IMR-90 (cell line): ENCODE data around the gene S100A4. TPM values are rescaled to one million over a fixed set of nuclear protein-coding genes. Genes with fewer than 3 reads are reported as not detected.

ENCODE experiments used
- ATAC-seq: fragments of 200-7000 bp; cut with Tn5 transposase; 2 replicates; pipeline ENCODE4 v1.9.1; 2020; ENCODE audit warnings: low read depth, mild to moderate bottlenecking, moderate library complexity
- BruUV-seq: library from RNA; stranded (reverse); fragments of 400-500 nt; replicated peaks from 2 replicates; lab custom pipeline; 2021; lab: Mats Ljungman, UMichigan
- CTCF ChIA-PET: fragments of 300-600 bp; formaldehyde crosslinking; extraction: SDS; loops from one replicate; lab custom pipeline; 2021; ENCODE audit warnings: antibody characterized with exemption; lab: Yijun Ruan, JAX
- POLR2A ChIA-PET: fragments of 300-600 bp; sonication (Branson Sonifier 250); formaldehyde crosslinking; loops from one replicate; lab custom pipeline; 2022; ENCODE audit warnings: antibody characterized with exemption; ENCODE audit not compliant: unreplicated experiment; lab: Charles Lee
- DNase-seq: peaks from one replicate; pipeline ENCODE4 v3.0.0; 2013
- H2AFZ ChIP-seq: replicated peaks from 2 replicates; pipeline ENCODE3; 2013; ENCODE audit warnings: low read length, mild to moderate bottlenecking; ENCODE audit not compliant: poor library complexity
- H2AK5ac ChIP-seq: 2 replicates; pipeline ENCODE4 v1.6.1; 2013; ENCODE audit warnings: low read depth, low read length, inconsistent platforms
- H2AK9ac ChIP-seq: replicated peaks from 2 replicates; pipeline ENCODE3; 2013; ENCODE audit warnings: mild to moderate bottlenecking, low read depth, low read length, moderate library complexity; ENCODE audit not compliant: poor library complexity
- H2BK120ac ChIP-seq: 2 replicates; pipeline ENCODE4 v1.6.1; 2013; ENCODE audit warnings: low read depth, low read length, inconsistent platforms
- H2BK15ac ChIP-seq: 3 replicates; pipeline ENCODE4 v1.6.1; 2013; ENCODE audit warnings: low read depth, low read length, inconsistent platforms
- H2BK20ac ChIP-seq: 2 replicates; pipeline ENCODE4 v1.6.1; 2013; ENCODE audit warnings: low read depth, mild to moderate bottlenecking, inconsistent platforms, low read length, moderate library complexity
- H2BK5ac ChIP-seq: 2 replicates; pipeline ENCODE4 v1.6.1; 2013; ENCODE audit warnings: mild to moderate bottlenecking, low read depth, low read length, inconsistent platforms; ENCODE audit not compliant: poor library complexity, severe bottlenecking
- H3K14ac ChIP-seq: replicated peaks from 2 replicates; pipeline ENCODE4 v1.6.1; 2013; ENCODE audit warnings: low read depth, low read length, inconsistent platforms
- H3K18ac ChIP-seq: 2 replicates; pipeline ENCODE4 v1.6.1; 2013; ENCODE audit warnings: low read depth, low read length, control low read depth
- H3K23ac ChIP-seq: 2 replicates; pipeline ENCODE4 v1.6.1; 2013; ENCODE audit warnings: low read depth, low read length, inconsistent platforms
- H3K27ac ChIP-seq: 2 replicates; pipeline ENCODE4 v1.5.1; 2013; ENCODE audit warnings: mild to moderate bottlenecking, control low read depth, low read length; ENCODE audit not compliant: insufficient read depth
- H3K27me3 ChIP-seq: 2 replicates; pipeline ENCODE4 v1.6.1; 2013; ENCODE audit warnings: low read length; ENCODE audit not compliant: control insufficient read depth, insufficient read depth
- H3K36me3 ChIP-seq: 2 replicates; pipeline ENCODE4 v1.6.1; 2013; ENCODE audit warnings: low read length, mixed read lengths; ENCODE audit not compliant: control insufficient read depth, insufficient read depth
- H3K4ac ChIP-seq: 2 replicates; pipeline ENCODE4 v1.6.1; 2013; ENCODE audit warnings: low read depth, low read length, inconsistent platforms
- H3K4me1 ChIP-seq: 2 replicates; pipeline ENCODE4 v1.6.1; 2013; ENCODE audit warnings: low read length, mixed read lengths; ENCODE audit not compliant: control insufficient read depth, insufficient read depth
- H3K4me2 ChIP-seq: 2 replicates; pipeline ENCODE4 v1.6.1; 2013; ENCODE audit warnings: low read depth, mild to moderate bottlenecking, control low read depth, low read length, moderate library complexity
- H3K4me3 ChIP-seq: 2 replicates; pipeline ENCODE4 v1.5.1; 2013; ENCODE audit warnings: low read depth, mild to moderate bottlenecking, control low read depth, low read length, moderate library complexity; ENCODE audit not compliant: insufficient read depth
- H3K56ac ChIP-seq: 2 replicates; pipeline ENCODE4 v1.6.1; 2013; ENCODE audit warnings: low read length, inconsistent platforms; ENCODE audit not compliant: insufficient read depth; ENCODE audit errors: extremely low read depth
- H3K79me1 ChIP-seq, 2 experiments: 2 replicates each; pipeline ENCODE4 v1.6.1; 2013; ENCODE audit warnings: low read length in 2 of 2, inconsistent platforms in 1 of 2, low read depth in 1 of 2
- H3K9ac ChIP-seq: 2 replicates; pipeline ENCODE4 v1.6.1; 2013; ENCODE audit warnings: low read depth, low read length, control low read depth
- H3K9me1 ChIP-seq: 2 replicates; pipeline ENCODE4 v1.6.1; 2013; ENCODE audit warnings: low read length, inconsistent platforms; ENCODE audit not compliant: insufficient read depth
- H3K9me3 ChIP-seq: 2 replicates; pipeline ENCODE4 v1.6.1; 2013; ENCODE audit warnings: low read length; ENCODE audit not compliant: control insufficient read depth, insufficient read depth
- H4K20me1 ChIP-seq: 2 replicates; pipeline ENCODE4 v1.6.1; 2013; ENCODE audit warnings: low read length, inconsistent platforms; ENCODE audit not compliant: insufficient read depth
- H4K5ac ChIP-seq: 2 replicates; pipeline ENCODE4 v1.6.1; 2013; ENCODE audit warnings: mild to moderate bottlenecking, low read depth, low read length, control low read depth
- H4K8ac ChIP-seq, 2 experiments: 2 replicates each; pipeline ENCODE4 v1.6.1; 2013; ENCODE audit warnings: low read depth in 2 of 2, low read length in 2 of 2, control low read depth in 1 of 2, inconsistent platforms in 1 of 2
- H4K91ac ChIP-seq: 2 replicates; pipeline ENCODE4 v1.6.1; 2013; ENCODE audit warnings: low read depth, low read length, inconsistent platforms; ENCODE audit not compliant: insufficient read depth
- BHLHE40 ChIP-seq: fragments of 150-350 bp; IDR thresholded peaks from 2 replicates; pipeline ENCODE4 v1.6.1; 2016; ENCODE audit warnings: mild to moderate bottlenecking, low read depth, low read length
- CHD1 ChIP-seq: IDR thresholded peaks from 2 replicates; pipeline ENCODE4 v1.6.1; 2012; ENCODE audit warnings: low read depth, low read length, improper control_type of control experiment
- ELK1 ChIP-seq: fragments of 150-350 bp; IDR thresholded peaks from 2 replicates; pipeline ENCODE4 v1.6.1; 2016; ENCODE audit warnings: low read depth, mild to moderate bottlenecking, low read length, moderate library complexity, borderline replicate concordance
- FOS ChIP-seq: fragments of 150-350 bp; IDR thresholded peaks from 2 replicates; pipeline ENCODE4 v1.6.1; 2016; ENCODE audit warnings: low read depth, low read length
- MAFK ChIP-seq: IDR thresholded peaks from 2 replicates; pipeline ENCODE4 v1.6.1; 2012; ENCODE audit warnings: low read depth, low read length, improper control_type of control experiment
- MAZ ChIP-seq: IDR thresholded peaks from 2 replicates; pipeline ENCODE4 v1.6.1; 2012; ENCODE audit warnings: low read depth, mild to moderate bottlenecking, low read length, improper control_type of control experiment, moderate library complexity, borderline replicate concordance
- MXI1 ChIP-seq: IDR thresholded peaks from 2 replicates; pipeline ENCODE4 v1.6.1; 2012; ENCODE audit warnings: low read depth, mild to moderate bottlenecking, low read length, moderate library complexity, borderline replicate concordance
- NFE2L2 ChIP-seq: fragments of 150-350 bp; IDR thresholded peaks from 2 replicates; pipeline ENCODE4 v1.6.1; 2016; ENCODE audit warnings: low read depth, mild to moderate bottlenecking, low read length
- RAD21 ChIP-seq: IDR thresholded peaks from 2 replicates; pipeline ENCODE4 v1.6.1; 2012; ENCODE audit warnings: low read length, improper control_type of control experiment
- RCOR1 ChIP-seq: IDR thresholded peaks from 2 replicates; pipeline ENCODE4 v1.6.1; 2012; ENCODE audit warnings: mild to moderate bottlenecking, low read length, improper control_type of control experiment; ENCODE audit not compliant: insufficient replicate concordance
- RFX5 ChIP-seq: IDR thresholded peaks from 2 replicates; pipeline ENCODE4 v1.8.0; 2012; ENCODE audit warnings: low read depth, mild to moderate bottlenecking, low read length, moderate library complexity
- SMC3 ChIP-seq: fragments of 150-350 bp; IDR thresholded peaks from 2 replicates; pipeline ENCODE4 v1.6.1; 2016; ENCODE audit warnings: low read depth, mild to moderate bottlenecking, antibody characterized with exemption, low read length, moderate library complexity
- WGBS, 2 experiments: methylation state at CpG; one replicate each; pipeline versions ENCODE4 v1.1.5 to v1.1.7; 2013; ENCODE audit warnings: missing lambda C conversion rate in 2 of 2; ENCODE audit not compliant: insufficient read length in 1 of 2; ENCODE audit errors: extremely low coverage in 2 of 2; 5-methylcytosine and 5-hydroxymethylcytosine counted together
- dilution Hi-C: fragments of 300-500 bp; cut with HindIII; formaldehyde crosslinking; loops from one replicate; pipeline ENCODE4 v1.14.3; 2018; ENCODE audit warnings: low sequenced_read_pairs; ENCODE audit not compliant: unreplicated experiment
- in situ Hi-C: fragments of 300-500 bp; cut with MboI; formaldehyde crosslinking; loops from 3 replicates; pipeline ENCODE4 v1.14.3; 2019; ENCODE audit warnings: low sequenced_read_pairs, inconsistent platforms, mixed read lengths
- intact Hi-C: fragments of 100-400 bp; cut with micrococcal nuclease; formaldehyde crosslinking; loops from 2 replicates; pipeline ENCODE4 v1.10.0; 2022
- polyA plus RNA-seq, 3 experiments: library from polyadenylated mRNA; depleted of rRNA; stranded (reverse); fragments of >200 nt; gene quantifications; 2 replicates each; pipeline ENCODE4 v1.2.3, GENCODE V29; 2012; ENCODE audit warnings: low replicate concordance in 1 of 3
- total RNA-seq: library from RNA; depleted of rRNA; stranded (reverse); fragments of >200 nt; gene quantifications from 2 replicates; pipeline ENCODE4 v1.2.3, GENCODE V29; 2012
- TF ChIP-seq, protein P1 (sequence below): fragments of 150-350 bp; IDR thresholded peaks from 2 replicates; pipeline ENCODE4 v1.6.1; 2017; ENCODE audit warnings: mild to moderate bottlenecking, antibody characterized with exemption, low read length, low read depth
- TF ChIP-seq, protein P2 (sequence below): conservative IDR thresholded peaks from 2 replicates; pipeline ENCODE4 v1.5.1; 2012; ENCODE audit warnings: mild to moderate bottlenecking, low read depth, low read length, improper control_type of control experiment

S100A4 gene
- total and polyA plus RNA-seq, 2 of the 4 experiments (the other 2 are of a cell fraction) = 5.6 to 16.6 TPM

GRCh38 chr1:153577624-153578051, 32.0 kb upstream of the S100A4 start:
- peak overlapping the region; percentile 73 for H4K91ac ChIP-seq
- H3K27me3 ChIP-seq = no peaks in the 10 kb centered on the region
- ChIA-PET CTCF (interaction anchor here (0.8 kb wide), 1 partner anchor 11 kb away, joined by 3 read pairs; no protein-coding TSS in a partner anchor), POLR2A (interaction anchor here (0.9 to 1.5 kb wide), 3 partner anchors 31 to 57 kb away, joined by 3 to 5 read pairs (median 5); partner anchors contain the start of gene CHTOP)
- peak overlapping the region; percentile 58; the same call in 1 of the 2 replicates for H2AK5ac ChIP-seq
- 0 out of 3 replicates have a peak overlapping the region, but pooled peaks have one; percentile 34 for H2BK15ac ChIP-seq
- H3K14ac ChIP-seq = no peak overlapping the region
- no peaks in the 10 kb centered on the region for H3K9me3 ChIP-seq
- TF ChIP-seq RAD21 = no peak
- TF ChIP-seq, protein P1, sequence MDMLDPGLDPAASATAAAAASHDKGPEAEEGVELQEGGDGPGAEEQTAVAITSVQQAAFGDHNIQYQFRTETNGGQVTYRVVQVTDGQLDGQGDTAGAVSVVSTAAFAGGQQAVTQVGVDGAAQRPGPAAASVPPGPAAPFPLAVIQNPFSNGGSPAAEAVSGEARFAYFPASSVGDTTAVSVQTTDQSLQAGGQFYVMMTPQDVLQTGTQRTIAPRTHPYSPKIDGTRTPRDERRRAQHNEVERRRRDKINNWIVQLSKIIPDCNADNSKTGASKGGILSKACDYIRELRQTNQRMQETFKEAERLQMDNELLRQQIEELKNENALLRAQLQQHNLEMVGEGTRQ = no peak
- no peak for TF ChIP-seq MXI1
- TF ChIP-seq MAZ = no peak
- TF ChIP-seq SMC3 = no peak
- TF ChIP-seq FOS = no peak
- no peak for TF ChIP-seq RCOR1
- TF ChIP-seq MAFK = no peak
- TF ChIP-seq RFX5 = no peak
- TF ChIP-seq BHLHE40 = no peak
- TF ChIP-seq ELK1 = no peak
- no peak for TF ChIP-seq NFE2L2
- no peak for TF ChIP-seq CHD1
- TF ChIP-seq, protein P2, sequence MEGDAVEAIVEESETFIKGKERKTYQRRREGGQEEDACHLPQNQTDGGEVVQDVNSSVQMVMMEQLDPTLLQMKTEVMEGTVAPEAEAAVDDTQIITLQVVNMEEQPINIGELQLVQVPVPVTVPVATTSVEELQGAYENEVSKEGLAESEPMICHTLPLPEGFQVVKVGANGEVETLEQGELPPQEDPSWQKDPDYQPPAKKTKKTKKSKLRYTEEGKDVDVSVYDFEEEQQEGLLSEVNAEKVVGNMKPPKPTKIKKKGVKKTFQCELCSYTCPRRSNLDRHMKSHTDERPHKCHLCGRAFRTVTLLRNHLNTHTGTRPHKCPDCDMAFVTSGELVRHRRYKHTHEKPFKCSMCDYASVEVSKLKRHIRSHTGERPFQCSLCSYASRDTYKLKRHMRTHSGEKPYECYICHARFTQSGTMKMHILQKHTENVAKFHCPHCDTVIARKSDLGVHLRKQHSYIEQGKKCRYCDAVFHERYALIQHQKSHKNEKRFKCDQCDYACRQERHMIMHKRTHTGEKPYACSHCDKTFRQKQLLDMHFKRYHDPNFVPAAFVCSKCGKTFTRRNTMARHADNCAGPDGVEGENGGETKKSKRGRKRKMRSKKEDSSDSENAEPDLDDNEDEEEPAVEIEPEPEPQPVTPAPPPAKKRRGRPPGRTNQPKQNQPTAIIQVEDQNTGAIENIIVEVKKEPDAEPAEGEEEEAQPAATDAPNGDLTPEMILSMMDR = no peak
- no peaks in the 10 kb centered on the region for H3K36me3 ChIP-seq
- no peak overlapping the region for H2BK5ac ChIP-seq
- no peaks in the 10 kb centered on the region for H3K79me1 ChIP-seq
- H2BK20ac ChIP-seq = peak overlapping the region; percentile 6
- intact Hi-C loops (no loop called here), in situ Hi-C loops (no loop called here), dilution Hi-C loops (no loop called here)
- no peak overlapping the region for H3K4me2 ChIP-seq
- no peak overlapping the region for H3K27ac ChIP-seq
- no peak overlapping the region for H3K4me3 ChIP-seq
- ATAC-seq = no peak
- peak overlapping the region; percentile 61 for H2AFZ ChIP-seq
- peak overlapping the region; percentile 62 for H3K4ac ChIP-seq
- no TSS peak for BruUV-seq
- H3K9me1 ChIP-seq = peaks cover 8% of the 10 kb centered on the region
- no peak overlapping the region for H3K9ac ChIP-seq
- peak overlapping the region; percentile 76 for H2BK120ac ChIP-seq
- peaks cover 15% of the 10 kb centered on the region for H3K4me1 ChIP-seq
- H2AK9ac ChIP-seq = peak overlapping the region; percentile 77
- no peaks in the 10 kb centered on the region for H4K20me1 ChIP-seq
- H3K23ac ChIP-seq = no peak overlapping the region
- H3K56ac ChIP-seq = no peak overlapping the region
- DNase-seq = no peak
- H4K8ac ChIP-seq = peak overlapping the region in 1 of 2 experiments; percentile 50; a peak in 1 of 4 replicates
- H4K5ac ChIP-seq = no peak overlapping the region
- 68% methylated on average over 8 of the region's 9 CpGs; no CpG with 5 or more reads in 1 of the 2 experiments for WGBS, 2 experiments
- no peak overlapping the region; the same call in 1 of the 2 replicates for H3K18ac ChIP-seq
